ENCODE data around the gene ULK4.

GRCh38 chr3:41847679-41848078, 114.2 kb downstream of the ULK4 start:
- TF ChIP-seq CTCF (IDR thresholded peaks at IDR 0.05) = no peak
- no peak for TF ChIP-seq POLR2A (IDR thresholded peaks at IDR 0.05)
- no peak for TF ChIP-seq EP300 (IDR thresholded peaks at IDR 0.05)

Data from tibial nerve (tissue), 4 donors.